Measurements from ENCODE around the gene XYLT2.

The XYLT2 gene

DNA sequence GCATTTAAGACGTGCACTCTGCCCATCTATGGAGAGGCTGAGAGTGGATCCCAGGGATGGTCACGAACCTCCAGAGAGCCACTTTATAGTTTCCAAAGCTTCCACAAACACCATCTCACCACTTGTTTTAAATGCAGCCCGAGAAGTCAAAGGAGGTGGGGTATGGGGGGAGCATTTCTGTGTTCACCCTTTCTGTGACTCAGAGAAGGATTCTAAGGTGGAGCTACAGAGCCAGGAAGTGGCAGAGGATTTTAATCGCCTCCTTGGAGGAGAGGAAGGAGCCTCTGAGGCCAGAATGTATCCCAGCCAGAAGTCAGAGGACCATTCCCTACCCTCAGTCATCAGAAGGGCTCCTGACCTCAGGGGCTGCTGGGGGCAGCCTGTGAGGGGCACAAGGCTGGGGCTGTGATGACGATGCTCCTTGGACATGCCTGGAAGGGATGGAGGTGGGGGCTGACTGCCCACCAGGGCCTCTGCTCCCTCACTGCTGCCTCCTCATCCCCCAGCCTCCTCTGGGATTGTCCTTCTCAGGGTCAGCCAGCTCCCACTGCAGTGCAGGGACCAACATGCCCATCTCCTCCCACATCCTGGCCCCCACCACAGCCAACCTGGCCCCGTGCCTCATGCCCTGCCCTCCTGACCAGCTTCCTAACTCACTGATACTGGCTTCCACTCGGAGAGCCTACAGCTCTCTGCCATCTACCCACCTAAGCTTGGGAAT lies 2.8 kb downstream of the XYLT2 start:
- no peak for DNase-seq

DNA sequence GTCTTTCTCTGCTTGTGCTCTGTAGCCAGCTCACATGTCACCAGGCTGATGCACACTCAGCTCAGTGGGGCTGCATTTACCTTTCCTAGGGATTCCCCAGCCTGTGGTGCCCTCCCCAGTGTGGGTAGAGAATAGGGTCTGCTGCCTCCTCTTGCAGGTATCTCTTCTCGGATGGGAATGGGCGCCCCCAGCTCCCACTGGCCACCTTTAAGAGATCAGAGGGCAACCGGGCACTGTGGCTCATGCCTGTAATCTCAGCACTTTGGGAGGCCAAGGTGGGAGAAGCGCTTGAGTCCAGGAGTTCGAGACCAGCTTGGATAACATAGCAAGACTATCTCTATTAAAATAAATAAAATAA lies 3.3 kb downstream of the XYLT2 start:
- no peak for DNase-seq

- no peak for DNase-seq
These were observed 4.8 kb downstream of the XYLT2 start for GRCh38 chr17:50350733-50351132.

DNA sequence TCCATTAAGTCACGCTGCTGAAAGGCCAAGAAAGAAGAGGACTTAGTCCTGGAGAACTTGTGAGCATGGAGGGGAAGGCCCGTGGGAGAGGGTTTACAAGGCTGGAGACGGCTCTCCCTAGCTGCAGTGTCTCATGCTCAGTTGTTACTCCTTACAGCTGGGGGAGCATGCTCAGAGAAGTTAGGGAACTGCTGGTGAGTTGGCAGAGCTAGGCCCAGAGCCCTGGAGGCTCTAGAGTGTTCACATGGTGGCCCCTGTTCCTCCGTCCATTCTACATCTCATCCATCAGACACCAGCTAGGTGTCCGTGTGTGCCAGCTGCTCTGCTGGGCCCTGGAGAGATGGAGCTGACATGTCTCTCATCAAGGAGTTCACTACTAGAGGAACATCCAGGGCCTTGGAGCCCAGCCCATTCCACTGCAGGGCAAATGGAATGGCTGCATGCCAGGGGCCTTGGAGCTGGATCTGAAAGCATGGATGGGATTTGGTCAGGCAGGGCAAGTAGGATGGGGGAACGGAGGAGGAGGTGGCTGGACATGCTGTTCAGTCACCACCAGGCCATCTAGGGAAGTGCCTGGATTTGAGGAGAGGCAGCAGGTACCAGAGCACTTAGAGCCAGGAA lies 6.3 kb downstream of the XYLT2 start:
- peak in 1 of 58 donors; percentile 11 for DNase-seq

DNA sequence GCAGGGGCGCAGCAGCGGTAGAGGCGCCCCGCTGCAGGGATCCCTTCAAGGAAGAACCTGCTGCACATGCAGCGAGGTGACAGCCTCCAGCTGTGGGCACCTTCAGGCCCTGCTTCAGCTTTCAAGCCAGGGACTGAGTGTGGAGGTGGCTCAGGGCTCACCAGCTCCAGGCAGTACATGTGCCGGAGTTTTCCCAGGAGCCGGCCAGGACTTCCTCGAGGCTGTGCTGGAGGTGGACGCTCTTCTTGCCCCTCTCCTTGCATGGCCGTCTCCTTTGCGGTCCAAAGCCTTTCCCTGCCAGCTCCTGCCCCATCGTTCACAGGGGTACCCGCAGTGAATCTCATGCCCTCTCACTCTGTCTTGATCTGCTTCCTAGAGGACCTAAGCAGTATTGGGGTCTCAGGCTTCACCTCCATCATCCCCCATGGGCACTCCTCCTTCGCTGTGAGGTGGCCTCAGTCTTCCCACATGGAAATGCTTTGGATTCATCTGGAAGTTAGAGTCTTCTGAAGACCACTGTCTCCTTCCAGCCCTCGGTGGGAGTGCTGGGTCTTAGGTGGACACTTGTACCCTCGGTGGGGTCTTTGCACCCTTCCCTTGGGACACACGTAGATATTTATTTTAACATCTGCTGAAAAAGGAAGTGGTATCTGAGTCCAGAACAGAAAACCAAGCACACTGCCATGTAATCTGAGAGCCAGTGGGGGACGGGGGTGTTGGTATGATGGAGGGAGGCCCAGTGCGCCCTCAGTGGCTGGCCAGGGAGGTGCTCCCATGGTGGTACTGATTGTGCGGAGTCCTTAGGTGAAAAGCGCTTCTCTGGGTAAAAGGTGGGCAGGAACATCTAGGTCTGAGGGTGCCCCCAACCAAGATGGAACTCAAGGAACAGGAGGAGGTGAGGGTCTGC lies 7.0 kb downstream of the XYLT2 start:
- DNase-seq, result no peak

GRCh38 chr17:50353600-50354195 lies 7.8 kb downstream of the XYLT2 start:
- no peak for DNase-seq

DNA sequence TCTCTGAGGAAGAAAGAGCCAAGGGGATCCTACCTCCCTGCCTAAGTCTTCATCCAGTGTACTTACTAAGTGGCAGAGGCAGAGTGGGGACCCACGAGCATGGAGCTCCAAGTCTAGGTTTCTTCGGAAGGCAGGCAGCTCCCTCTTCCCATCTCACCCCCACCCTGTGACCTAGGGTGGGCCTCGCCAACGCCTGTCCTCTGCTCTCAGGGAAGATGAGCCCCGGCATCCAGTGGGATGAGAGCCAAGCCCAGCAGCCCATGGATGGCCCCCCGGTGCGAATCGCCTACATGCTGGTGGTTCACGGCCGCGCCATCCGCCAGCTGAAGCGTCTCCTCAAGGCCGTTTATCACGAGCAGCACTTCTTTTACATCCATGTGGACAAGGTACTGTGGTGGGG lies 8.3 kb downstream of the XYLT2 start:
- DNase-seq, result no peak

- DNase-seq, result no peak
These were observed 8.8 kb downstream of the XYLT2 start for GRCh38 chr17:50354776-50355175.

DNA sequence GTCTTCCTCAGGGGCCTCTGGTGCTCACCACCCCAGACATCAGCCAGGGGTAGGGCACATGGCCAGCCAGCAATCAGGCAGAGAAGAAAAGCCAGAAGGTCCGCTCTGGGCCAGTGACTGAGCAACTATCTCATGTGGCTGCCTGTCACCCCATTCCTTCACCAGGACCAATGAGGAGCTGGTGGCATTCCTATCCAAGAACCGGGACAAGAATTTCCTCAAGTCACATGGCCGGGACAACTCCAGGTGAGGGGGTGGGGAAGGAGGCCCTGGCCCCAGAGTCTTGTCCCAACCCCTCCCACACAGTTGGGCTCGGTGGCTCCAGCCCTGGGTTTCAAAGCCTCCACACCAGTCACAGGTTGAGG lies 9.4 kb downstream of the XYLT2 start:
- no peak for DNase-seq

DNA sequence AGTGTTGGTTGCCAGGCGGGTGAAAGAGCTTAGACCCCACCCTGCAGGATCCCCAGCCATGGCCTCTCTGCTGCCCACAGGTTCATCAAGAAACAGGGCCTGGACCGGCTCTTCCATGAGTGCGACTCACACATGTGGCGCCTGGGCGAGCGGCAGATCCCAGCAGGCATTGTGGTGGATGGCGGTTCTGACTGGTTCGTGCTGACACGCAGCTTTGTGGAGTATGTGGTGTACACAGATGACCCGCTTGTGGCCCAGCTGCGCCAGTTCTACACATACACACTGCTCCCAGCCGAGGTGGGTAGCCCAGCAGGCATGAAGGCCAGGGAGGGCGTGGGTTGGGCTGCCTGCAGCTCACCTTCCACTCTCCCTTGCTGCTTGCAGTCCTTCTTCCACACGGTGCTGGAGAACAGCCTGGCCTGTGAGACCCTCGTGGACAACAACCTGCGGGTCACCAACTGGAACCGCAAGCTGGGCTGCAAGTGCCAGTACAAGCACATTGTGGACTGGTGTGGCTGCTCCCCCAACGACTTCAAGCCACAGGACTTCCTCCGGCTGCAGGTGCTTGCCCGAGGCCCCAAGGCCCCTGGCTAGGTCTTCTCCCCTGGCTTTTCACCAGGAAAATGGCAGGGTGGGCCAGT lies 9.9 kb downstream of the XYLT2 start:
- DNase-seq, result no peak

- no peak for DNase-seq
These were observed 10.5 kb downstream of the XYLT2 start for GRCh38 chr17:50356418-50356817.

DNA sequence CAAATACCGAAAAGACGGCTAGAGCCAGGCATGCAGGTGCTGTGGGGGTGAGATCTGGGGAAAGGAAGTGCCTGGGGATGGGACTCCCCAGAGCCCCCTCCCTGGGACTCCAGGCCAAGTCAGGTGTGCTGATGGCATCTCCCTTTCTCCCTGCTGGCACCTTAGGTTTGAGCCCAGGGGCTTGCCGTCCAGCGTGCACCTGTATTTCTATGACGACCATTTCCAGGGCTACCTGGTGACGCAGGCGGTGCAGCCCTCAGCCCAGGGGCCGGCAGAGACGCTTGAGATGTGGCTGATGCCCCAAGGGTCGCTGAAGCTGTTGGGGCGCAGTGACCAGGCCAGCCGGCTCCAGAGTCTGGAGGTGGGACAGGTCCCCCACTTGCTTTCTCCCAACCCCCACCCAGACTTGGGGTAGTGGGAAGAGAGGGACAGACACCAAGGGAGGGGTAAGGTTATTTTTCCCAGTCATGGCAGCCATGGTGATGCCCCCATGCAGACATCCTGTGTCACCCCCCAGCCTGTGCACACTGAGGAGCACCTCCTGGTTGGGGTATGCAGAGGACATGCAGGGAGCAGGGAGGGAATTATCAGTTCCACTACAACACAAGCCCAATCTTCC lies 11.1 kb downstream of the XYLT2 start:
- no peak for DNase-seq

DNA sequence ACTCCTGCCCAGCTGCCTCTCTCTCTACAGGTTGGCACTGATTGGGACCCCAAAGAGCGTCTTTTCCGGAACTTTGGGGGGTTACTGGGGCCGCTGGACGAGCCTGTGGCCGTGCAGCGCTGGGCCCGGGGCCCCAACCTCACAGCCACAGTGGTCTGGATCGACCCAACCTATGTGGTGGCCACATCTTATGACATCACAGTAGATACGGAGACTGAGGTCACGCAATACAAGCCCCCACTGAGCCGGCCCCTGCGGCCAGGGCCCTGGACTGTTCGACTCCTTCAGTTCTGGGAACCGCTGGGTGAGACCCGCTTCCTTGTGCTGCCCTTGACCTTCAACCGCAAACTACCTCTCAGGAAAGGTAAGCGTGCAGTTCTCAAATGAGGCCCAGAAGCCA lies 12.3 kb downstream of the XYLT2 start:
- no peak for DNase-seq

GRCh38 chr17:50359005-50359699 lies 13.2 kb downstream of the XYLT2 start:
- DNase-seq, result no peak

DNA sequence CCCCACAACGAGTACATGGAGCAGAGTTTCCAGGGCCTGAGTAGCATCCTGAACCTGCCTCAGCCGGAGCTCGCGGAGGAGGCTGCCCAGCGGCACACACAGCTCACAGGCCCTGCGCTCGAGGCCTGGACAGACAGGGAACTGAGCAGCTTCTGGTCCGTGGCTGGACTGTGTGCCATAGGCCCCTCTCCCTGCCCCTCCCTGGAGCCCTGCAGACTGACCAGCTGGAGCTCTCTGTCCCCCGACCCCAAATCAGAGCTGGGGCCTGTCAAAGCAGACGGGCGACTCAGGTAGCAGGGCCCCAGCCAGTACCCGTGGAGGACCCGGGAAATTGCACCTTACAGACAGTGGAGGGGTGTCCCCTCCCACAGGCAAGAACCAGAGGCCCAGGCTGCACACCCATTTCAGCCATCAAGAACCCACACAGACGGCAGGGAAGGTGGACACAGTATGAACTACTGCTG lies 14.1 kb downstream of the XYLT2 start:
- no peak for DNase-seq

DNA sequence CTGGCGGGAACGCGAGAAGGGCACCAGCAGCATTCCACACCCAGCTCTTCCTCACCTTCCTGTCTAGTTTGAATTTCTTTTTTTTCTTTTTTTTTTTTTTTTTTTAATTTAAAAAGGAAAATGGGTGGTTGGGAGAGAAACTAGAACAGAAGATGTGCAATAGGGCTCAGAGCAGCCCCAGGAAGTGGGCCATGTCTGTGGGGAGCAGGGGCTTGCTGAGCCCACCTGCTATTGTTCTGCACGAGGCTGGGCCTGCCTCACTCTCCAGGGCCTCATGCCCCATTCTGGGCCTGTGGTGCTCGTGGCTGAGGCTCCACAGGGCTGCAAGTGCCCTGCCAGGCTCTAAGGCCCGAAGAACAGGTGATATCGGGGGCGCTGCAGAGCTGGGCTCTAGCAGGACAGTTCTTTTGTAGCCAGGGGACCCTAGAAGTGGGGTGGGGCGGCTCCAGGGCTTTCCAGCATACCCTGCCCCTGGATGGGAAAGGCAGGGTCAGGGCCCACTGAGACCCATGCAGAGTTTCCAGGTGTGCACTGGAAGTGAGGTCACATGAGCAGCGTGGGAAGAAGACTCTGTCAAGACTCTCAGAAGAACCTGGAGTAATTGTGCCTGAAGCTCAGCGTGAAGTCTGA lies 14.7 kb downstream of the XYLT2 start:
- DNase-seq, result no peak

- peak in 42 of 58 donors; percentile 8 to 78 (median 32) for DNase-seq
These were observed 15.9 kb downstream of the XYLT2 start for GRCh38 chr17:50361561-50362480.

DNA sequence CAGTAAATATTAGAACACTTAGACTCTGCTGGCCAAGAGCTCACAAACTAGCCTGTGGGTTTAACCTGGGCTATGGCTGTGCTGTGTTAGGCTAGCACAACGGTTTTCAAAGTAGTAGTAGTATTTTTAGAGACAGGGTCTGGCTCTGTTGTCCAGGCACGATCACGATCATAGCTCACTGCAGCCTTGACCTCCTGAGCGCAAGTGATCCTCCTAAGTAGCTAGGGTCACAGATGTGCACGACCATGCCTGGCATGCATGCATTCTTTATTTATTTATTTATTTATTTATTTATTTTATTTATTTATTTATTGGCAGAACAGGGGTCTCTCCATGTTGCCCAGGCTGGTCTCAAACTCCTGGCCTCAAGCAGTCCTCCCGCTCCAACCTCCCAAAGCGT lies 16.7 kb downstream of the XYLT2 start:
- no peak for DNase-seq
